Measurements from ENCODE around the gene VIP. TPM values are rescaled to one million over a fixed set of nuclear protein-coding genes. Genes with fewer than 3 reads are reported as not detected.

Gene VIP
- total RNA-seq, 1 donor, result not detected

GRCh38 chr6:152794696-152795095, 44.1 kb downstream of the VIP start:
- H4K20me1 ChIP-seq (ENCODE audit: insufficient read depth, low read length), result no peaks in the 10 kb centered on the region
- H3K79me2 ChIP-seq (ENCODE audit: insufficient read depth, low read length), result no peaks in the 10 kb centered on the region
- no peaks in the 10 kb centered on the region for H3K9me3 ChIP-seq (ENCODE audit: low read depth, low read length)
- H3K27ac ChIP-seq (ENCODE audit: low read depth, low read length), result no peak overlapping the region
- no peak overlapping the region for H2AFZ ChIP-seq (ENCODE audit: low read length)
- no peak for TF ChIP-seq CTCF (IDR thresholded peaks at IDR 0.05; ENCODE audit: extremely low read depth, low read depth, low read length)
- H3K36me3 ChIP-seq (ENCODE audit: insufficient read depth, low read length), result no peaks in the 10 kb centered on the region
- H3K4me2 ChIP-seq (ENCODE audit: insufficient read depth, low read length), result no peak overlapping the region
- no peaks in the 10 kb centered on the region for H3K27me3 ChIP-seq (ENCODE audit: insufficient read depth, low read length)
- H3K4me3 ChIP-seq (ENCODE audit: insufficient read depth, low read length), result no peak overlapping the region
- no peaks in the 10 kb centered on the region for H3K4me1 ChIP-seq (ENCODE audit: insufficient read depth, low read length)
- no peak for DNase-seq (ENCODE audit: insufficient read length, low spot score, missing footprints)

GRCh38 chr6:152804150-152804549, 53.6 kb downstream of the VIP start:
- Histone ChIP-seq H3K4me2 (ENCODE audit: insufficient read depth, low read length) (no peak overlapping the region), H3K79me2 (ENCODE audit: insufficient read depth, low read length) (no peaks in the 10 kb centered on the region), H4K20me1 (ENCODE audit: insufficient read depth, low read length) (no peaks in the 10 kb centered on the region), H3K27ac (ENCODE audit: low read depth, low read length) (no peak overlapping the region), H3K36me3 (ENCODE audit: insufficient read depth, low read length) (no peaks in the 10 kb centered on the region), H3K27me3 (ENCODE audit: insufficient read depth, low read length) (no peaks in the 10 kb centered on the region), H2AFZ (ENCODE audit: low read length) (no peak overlapping the region), H3K4me3 (ENCODE audit: insufficient read depth, low read length) (no peak overlapping the region), H3K4me1 (ENCODE audit: insufficient read depth, low read length) (no peaks in the 10 kb centered on the region), H3K9me3 (ENCODE audit: low read depth, low read length) (no peaks in the 10 kb centered on the region)
- no peak for TF ChIP-seq CTCF (IDR thresholded peaks at IDR 0.05; ENCODE audit: extremely low read depth, low read depth, low read length)
- no peak for DNase-seq (ENCODE audit: insufficient read length, low spot score, missing footprints)

Other genes with a start within 250 kb of the VIP start
- 221 and 240 TPM in 2 replicates for gene SYNE1, start 113.4 kb upstream of the VIP start, total RNA-seq
- 0.29 and 0.36 TPM in 2 replicates for gene MYCT1, start 52.9 kb upstream of the VIP start, total RNA-seq
- 6.5 and 8.5 TPM in 2 replicates for gene FBXO5, start 232.2 kb downstream of the VIP start, total RNA-seq